HFFc6 (cell line): ENCODE results near the gene RHBDL1. TPM values are rescaled to one million over a fixed set of nuclear protein-coding genes. Genes with fewer than 3 reads are reported as not detected.

ENCODE experiments used
- DNase-seq: peaks from one replicate; pipeline ENCODE4 v3.0.0-alpha.2; 2018
- H3K27ac Mint-ChIP-seq: 2 replicates; pipeline ENCODE4 v1.8.0; 2020; ENCODE audit warnings: mild to moderate bottlenecking, mixed read lengths
- H3K27me3 Mint-ChIP-seq: 2 replicates; pipeline ENCODE4 v1.8.0; 2021; ENCODE audit warnings: mild to moderate bottlenecking, moderate library complexity, mixed read lengths; ENCODE audit not compliant: insufficient read depth
- H3K36me3 Mint-ChIP-seq: 2 replicates; pipeline ENCODE4 v1.8.0; 2021; ENCODE audit warnings: low read depth, mixed read lengths
- H3K4me1 Mint-ChIP-seq: 2 replicates; pipeline ENCODE4 v1.8.0; 2020; ENCODE audit warnings: low read depth, mixed read lengths
- H3K4me3 Mint-ChIP-seq: 2 replicates; pipeline ENCODE4 v1.8.0; 2020; ENCODE audit warnings: mild to moderate bottlenecking, moderate library complexity, mixed read lengths
- H3K9me3 Mint-ChIP-seq: 2 replicates; pipeline ENCODE4 v1.8.0; 2020; ENCODE audit warnings: mild to moderate bottlenecking, mixed read lengths
- total RNA-seq, 6 experiments: library from RNA; stranded (reverse); fragmentation: NEBNext Ultra II Directional; extraction: Animal tissue kit (Norgen Biotek cat#: 25700); gene quantifications; 2 replicates in 1 of 6; 3 replicates in 5 of 6; pipeline ENCODE4 v1.2.3, GENCODE V29; 2021
- TF ChIP-seq, protein P1 (sequence below): fragments of 200-600 bp; sonication (generic); IDR thresholded peaks from 2 replicates; pipeline ENCODE4 v1.5.0; 2021; ENCODE audit warnings: antibody characterized with exemption, mild to moderate bottlenecking

RHBDL1 gene
- total RNA-seq, 6 experiments from 2014 or later = 1.4 to 2.3 (median 1.7) TPM

DNA sequence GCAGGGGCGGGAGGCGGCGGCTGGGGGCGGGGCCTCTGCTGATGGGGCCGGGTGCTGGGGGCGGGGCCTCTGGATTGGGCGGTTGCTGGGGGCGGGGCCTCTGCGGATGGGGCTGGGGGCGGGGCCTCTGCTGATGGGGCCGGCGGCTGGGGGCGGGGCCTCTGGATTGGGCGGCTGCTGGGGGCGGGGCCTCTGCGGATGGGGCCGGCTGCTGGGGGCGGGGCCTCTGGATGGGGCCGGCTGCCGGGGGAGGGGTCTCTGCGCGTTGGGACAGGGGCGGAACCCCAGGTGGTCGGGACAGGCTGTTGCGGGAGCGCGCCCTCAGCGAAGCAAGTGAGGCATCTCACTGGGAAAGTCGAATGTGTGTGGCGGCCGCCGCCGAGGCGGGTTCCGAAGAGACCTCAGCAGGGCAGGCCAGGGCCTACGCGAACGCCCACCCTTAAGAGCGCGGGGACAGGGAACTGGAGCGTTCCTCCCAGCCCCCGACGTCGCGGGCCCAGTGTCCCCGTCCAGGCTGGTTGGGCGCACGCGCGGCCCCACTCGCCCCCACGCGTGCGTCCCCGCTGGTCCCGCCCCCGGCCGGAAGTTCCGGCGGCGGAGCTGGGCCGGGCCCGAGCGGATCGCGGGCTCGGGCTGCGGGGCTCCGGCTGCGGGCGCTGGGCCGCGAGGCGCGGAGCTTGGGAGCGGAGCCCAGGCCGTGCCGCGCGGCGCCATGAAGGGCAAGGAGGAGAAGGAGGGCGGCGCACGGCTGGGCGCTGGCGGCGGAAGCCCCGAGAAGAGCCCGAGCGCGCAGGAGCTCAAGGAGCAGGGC is 4.5 kb downstream of the RHBDL1 start, which contains the start of gene STUB1:
Gene STUB1 (plus strand): TSS at position 597 of the 811 bp plus-strand sequence. CDS start 116 bp downstream, at position 713.
- Mint-ChIP-seq H3K9me3 (no peaks in the 10 kb centered on the region), H3K4me3 (peak within 1 kb of the TSS; percentile 90), H3K36me3 (peaks cover 12% of the 10 kb centered on the region; the same call in 1 of the 2 replicates)

DNA sequence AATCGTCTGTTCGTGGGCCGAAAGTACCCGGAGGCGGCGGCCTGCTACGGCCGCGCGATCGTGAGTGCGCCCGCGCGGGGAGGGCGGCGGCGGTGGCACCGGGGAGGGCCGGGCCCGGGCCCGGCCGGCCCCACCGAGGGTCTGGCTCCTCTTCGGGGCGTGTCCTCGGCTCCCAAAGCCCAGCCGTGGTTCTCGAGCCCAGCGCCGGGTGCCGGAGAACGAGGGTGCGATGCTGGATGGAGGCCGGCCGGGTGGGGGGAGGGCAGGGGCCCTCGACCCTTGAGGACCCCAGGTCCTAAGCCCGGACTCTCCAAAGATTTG is 5.1 kb downstream of the RHBDL1 start:
- Mint-ChIP-seq H3K27ac (peak overlapping the region; percentile 71; the same call in 1 of the 2 replicates), H3K4me3 (peak overlapping the region; percentile 90), H3K27me3 (peaks cover 3% of the 10 kb centered on the region; the same call in 1 of the 2 replicates), H3K36me3 (peaks cover 12% of the 10 kb centered on the region; the same call in 1 of the 2 replicates), H3K4me1 (peaks cover 14% of the 10 kb centered on the region), H3K9me3 (no peaks in the 10 kb centered on the region)
- TF ChIP-seq, protein P1, sequence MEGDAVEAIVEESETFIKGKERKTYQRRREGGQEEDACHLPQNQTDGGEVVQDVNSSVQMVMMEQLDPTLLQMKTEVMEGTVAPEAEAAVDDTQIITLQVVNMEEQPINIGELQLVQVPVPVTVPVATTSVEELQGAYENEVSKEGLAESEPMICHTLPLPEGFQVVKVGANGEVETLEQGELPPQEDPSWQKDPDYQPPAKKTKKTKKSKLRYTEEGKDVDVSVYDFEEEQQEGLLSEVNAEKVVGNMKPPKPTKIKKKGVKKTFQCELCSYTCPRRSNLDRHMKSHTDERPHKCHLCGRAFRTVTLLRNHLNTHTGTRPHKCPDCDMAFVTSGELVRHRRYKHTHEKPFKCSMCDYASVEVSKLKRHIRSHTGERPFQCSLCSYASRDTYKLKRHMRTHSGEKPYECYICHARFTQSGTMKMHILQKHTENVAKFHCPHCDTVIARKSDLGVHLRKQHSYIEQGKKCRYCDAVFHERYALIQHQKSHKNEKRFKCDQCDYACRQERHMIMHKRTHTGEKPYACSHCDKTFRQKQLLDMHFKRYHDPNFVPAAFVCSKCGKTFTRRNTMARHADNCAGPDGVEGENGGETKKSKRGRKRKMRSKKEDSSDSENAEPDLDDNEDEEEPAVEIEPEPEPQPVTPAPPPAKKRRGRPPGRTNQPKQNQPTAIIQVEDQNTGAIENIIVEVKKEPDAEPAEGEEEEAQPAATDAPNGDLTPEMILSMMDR = no peak
- DNase-seq = no peak

More for the DNA sequence above, 4.5 kb downstream of the RHBDL1 start, which contains the start of gene STUB1:
- TF ChIP-seq, protein P1 = no peak
- Mint-ChIP-seq H3K27ac (peak within 1 kb of the TSS; percentile 72), H3K4me1 (peaks cover 14% of the 10 kb centered on the region), H3K27me3 (peaks cover 5% of the 10 kb centered on the region)
- peak; percentile 67 for DNase-seq

DNA sequence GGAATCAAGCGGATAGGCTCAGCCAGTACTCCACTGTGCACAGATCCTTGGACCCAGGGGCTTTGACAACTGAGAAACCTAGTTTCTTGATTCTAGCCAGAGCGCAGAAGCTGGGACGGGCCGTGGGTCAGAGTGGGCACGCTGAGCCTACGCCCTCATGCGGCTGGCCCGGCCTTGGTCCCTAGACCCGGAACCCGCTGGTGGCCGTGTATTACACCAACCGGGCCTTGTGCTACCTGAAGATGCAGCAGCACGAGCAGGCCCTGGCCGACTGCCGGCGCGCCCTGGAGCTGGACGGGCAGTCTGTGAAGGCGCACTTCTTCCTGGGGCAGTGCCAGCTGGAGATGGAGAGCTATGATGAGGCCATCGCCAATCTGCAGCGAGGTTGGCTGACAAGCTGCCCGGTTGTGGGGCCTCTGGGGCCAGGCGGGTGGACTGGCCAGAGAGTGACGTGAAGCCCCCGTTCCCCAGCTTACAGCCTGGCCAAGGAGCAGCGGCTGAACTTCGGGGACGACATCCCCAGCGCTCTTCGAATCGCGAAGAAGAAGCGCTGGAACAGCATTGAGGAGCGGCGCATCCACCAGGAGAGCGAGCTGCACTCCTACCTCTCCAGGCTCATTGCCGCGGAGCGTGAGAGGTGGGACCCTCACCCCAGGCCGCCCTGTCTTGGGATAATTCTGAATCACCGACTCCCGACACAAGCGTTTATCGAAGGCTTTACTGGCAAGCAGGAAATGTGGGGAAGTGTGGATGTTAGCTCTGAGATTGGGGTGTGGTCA is 5.7 kb downstream of the RHBDL1 start:
- H3K4me1 Mint-ChIP-seq = peaks cover 14% of the 10 kb centered on the region
- H3K27ac Mint-ChIP-seq = peak overlapping the region; percentile 71
- DNase-seq = peak; percentile 20
- no peaks in the 10 kb centered on the region for H3K9me3 Mint-ChIP-seq
- peak overlapping the region; percentile 90 for H3K4me3 Mint-ChIP-seq
- peaks cover 17% of the 10 kb centered on the region for H3K36me3 Mint-ChIP-seq
- peaks cover 5% of the 10 kb centered on the region; the same call in 1 of the 2 replicates for H3K27me3 Mint-ChIP-seq
- TF ChIP-seq, protein P1 = peak; percentile 38

DNA sequence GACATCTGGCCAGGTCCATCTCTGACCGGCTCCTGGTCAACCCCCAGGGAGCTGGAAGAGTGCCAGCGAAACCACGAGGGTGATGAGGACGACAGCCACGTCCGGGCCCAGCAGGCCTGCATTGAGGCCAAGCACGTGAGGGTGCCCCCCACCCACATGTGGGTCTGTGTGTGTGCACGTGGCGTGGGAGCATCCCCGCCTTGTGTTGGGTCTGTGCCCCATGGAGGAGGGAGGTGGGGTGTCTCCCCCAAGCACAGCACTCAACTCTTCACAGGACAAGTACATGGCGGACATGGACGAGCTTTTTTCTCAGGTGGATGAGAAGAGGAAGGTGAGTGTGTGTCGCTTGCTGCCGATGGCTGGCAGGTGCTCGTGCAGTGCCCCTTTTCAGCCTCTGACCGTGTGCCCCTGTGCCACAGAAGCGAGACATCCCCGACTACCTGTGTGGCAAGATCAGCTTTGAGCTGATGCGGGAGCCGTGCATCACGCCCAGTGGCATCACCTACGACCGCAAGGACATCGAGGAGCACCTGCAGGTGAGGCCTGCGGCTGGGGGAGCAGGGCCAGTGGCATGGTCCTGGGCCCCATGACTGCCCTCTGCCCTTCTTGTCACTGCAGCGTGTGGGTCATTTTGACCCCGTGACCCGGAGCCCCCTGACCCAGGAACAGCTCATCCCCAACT is 6.4 kb downstream of the RHBDL1 start:
- H3K27me3 Mint-ChIP-seq = peaks cover 5% of the 10 kb centered on the region; the same call in 1 of the 2 replicates
- DNase-seq = no peak
- peak overlapping the region; percentile 31; the same call in 1 of the 2 replicates for H3K27ac Mint-ChIP-seq
- no peaks in the 10 kb centered on the region for H3K9me3 Mint-ChIP-seq
- peaks cover 14% of the 10 kb centered on the region for H3K4me1 Mint-ChIP-seq
- H3K4me3 Mint-ChIP-seq = peak overlapping the region; percentile 90
- peaks cover 20% of the 10 kb centered on the region for H3K36me3 Mint-ChIP-seq
- TF ChIP-seq, protein P1 = no peak
